ENCODE measurements around the gene USP12. TPM values are rescaled to one million over a fixed set of nuclear protein-coding genes. Genes with fewer than 3 reads are reported as not detected.

Gene USP12
- total RNA-seq, 1 donor from 2014 or later: 19.7 TPM

- H3K79me2 ChIP-seq (ENCODE audit: low read depth): no peaks in the 10 kb centered on the region
- no peak for DNase-seq (ENCODE audit: low spot score)
Measured at GRCh38 chr13:27041341-27041740, 130.3 kb downstream of the USP12 start.

GRCh38 chr13:27040826-27041108 is 130.8 kb downstream of the USP12 start:
- DNase-seq (ENCODE audit: low spot score): no peak
- Histone ChIP-seq H3K4me1 (no peaks in the 10 kb centered on the region), H3K36me3 (no peaks in the 10 kb centered on the region), H2AFZ (replicated peaks) (no peak overlapping the region), H3K4me2 (no peak overlapping the region), H3K4me3 (no peak overlapping the region), H3K9ac (no peak overlapping the region), H3K27me3 (peaks cover 8% of the 10 kb centered on the region), H3F3A (ENCODE audit: low read depth) (no peaks in the 10 kb centered on the region), H3K9me3 (ENCODE audit: low read depth) (no peaks in the 10 kb centered on the region), H4K20me1 (ENCODE audit: low read depth) (no peaks in the 10 kb centered on the region), H3K79me2 (ENCODE audit: low read depth) (no peaks in the 10 kb centered on the region), H3K27ac (no peak overlapping the region)
- Mint-ChIP-seq H3K4me1 (peaks cover 21% of the 10 kb centered on the region), H3K4me3 (no peak overlapping the region), H3K27ac (no peak overlapping the region), H3K27me3 (ENCODE audit: insufficient read depth, low read depth) (peaks cover 3% of the 10 kb centered on the region), H3K36me3 (no peaks in the 10 kb centered on the region), H3K9me3 (no peaks in the 10 kb centered on the region)
- TF ChIP-seq EZH2phosphoT487 (IDR thresholded peaks at IDR 0.05) (no peak), CTCF (IDR thresholded peaks at IDR 0.05) (no peak), EZH2 (IDR thresholded peaks at IDR 0.05) (no peak)

More at GRCh38 chr13:27041341-27041740, 130.3 kb downstream of the USP12 start:
- H3K4me2 ChIP-seq: no peak overlapping the region
- H3K27ac Mint-ChIP-seq: no peak overlapping the region
- no peaks in the 10 kb centered on the region for H3K9me3 Mint-ChIP-seq
- H2AFZ ChIP-seq (replicated peaks): no peak overlapping the region
- no peaks in the 10 kb centered on the region for H3K36me3 Mint-ChIP-seq
- H3K9me3 ChIP-seq (ENCODE audit: low read depth): no peaks in the 10 kb centered on the region
- no peak overlapping the region for H3K27ac ChIP-seq
- TF ChIP-seq EZH2phosphoT487 (IDR thresholded peaks at IDR 0.05) (no peak), CTCF (IDR thresholded peaks at IDR 0.05) (no peak), EZH2 (IDR thresholded peaks at IDR 0.05) (no peak)
- H3K4me3 ChIP-seq: no peak overlapping the region
- peaks cover 3% of the 10 kb centered on the region for H3K27me3 Mint-ChIP-seq (ENCODE audit: insufficient read depth, low read depth)
- H3K4me3 Mint-ChIP-seq: no peak overlapping the region
- no peaks in the 10 kb centered on the region for H3K36me3 ChIP-seq
- H3K4me1 ChIP-seq: no peaks in the 10 kb centered on the region
- no peaks in the 10 kb centered on the region for H4K20me1 ChIP-seq (ENCODE audit: low read depth)
- H3K4me1 Mint-ChIP-seq: peaks cover 17% of the 10 kb centered on the region
- no peak overlapping the region for H3K9ac ChIP-seq
- H3F3A ChIP-seq (ENCODE audit: low read depth): no peaks in the 10 kb centered on the region
- peaks cover 2% of the 10 kb centered on the region for H3K27me3 ChIP-seq

- no peaks in the 10 kb centered on the region for H3F3A ChIP-seq (ENCODE audit: low read depth)
- no peak overlapping the region for H2AFZ ChIP-seq (replicated peaks)
- no peak overlapping the region for H3K9ac ChIP-seq
- Mint-ChIP-seq H3K36me3 (no peaks in the 10 kb centered on the region), H3K4me3 (no peak overlapping the region), H3K27me3 (ENCODE audit: insufficient read depth, low read depth) (peaks cover 3% of the 10 kb centered on the region), H3K27ac (no peak overlapping the region), H3K9me3 (no peaks in the 10 kb centered on the region), H3K4me1 (peaks cover 33% of the 10 kb centered on the region)
- DNase-seq (ENCODE audit: low spot score): no peak
- no peak overlapping the region for H3K4me3 ChIP-seq
- peaks cover 23% of the 10 kb centered on the region for H3K27me3 ChIP-seq
- no peaks in the 10 kb centered on the region for H3K9me3 ChIP-seq (ENCODE audit: low read depth)
- no peaks in the 10 kb centered on the region for H4K20me1 ChIP-seq (ENCODE audit: low read depth)
- peaks cover 7% of the 10 kb centered on the region for H3K4me1 ChIP-seq
- H3K4me2 ChIP-seq: no peak overlapping the region
- TF ChIP-seq CTCF (IDR thresholded peaks at IDR 0.05) (no peak), EZH2phosphoT487 (IDR thresholded peaks at IDR 0.05) (no peak), EZH2 (IDR thresholded peaks at IDR 0.05) (no peak)
- no peaks in the 10 kb centered on the region for H3K36me3 ChIP-seq
- no peak overlapping the region for H3K27ac ChIP-seq
- H3K79me2 ChIP-seq (ENCODE audit: low read depth): no peaks in the 10 kb centered on the region
Measured at GRCh38 chr13:27039171-27039701, 132.4 kb downstream of the USP12 start.
